Stimulated activated CD8-positive, alpha-beta memory T cell treated with anti-CD3 and anti-CD28 coated beads, Interleukin-4, amount 100 ng/mL, for 4 hours (primary cell): Measurements from ENCODE around the gene GINS2.
A peak's percentile ranks its signal among the peaks of the same experiment; 100 is the strongest.

ENCODE experiments used
- DNase-seq, 2 donors: peaks; one replicate each; pipeline ENCODE4 v3.0.0-alpha.2; 2020; ENCODE audit warnings: low read depth in 2 of 2, low spot score in 1 of 2

Gene GINS2

GRCh38 chr16:85668676-85669424 lies 19.9 kb downstream of the GINS2 start:
- DNase-seq: no peak

- no peak for DNase-seq
Measured at GRCh38 chr16:85667841-85668413, 20.8 kb downstream of the GINS2 start.

- DNase-seq: no peak
Measured at GRCh38 chr16:85667261-85667660, 21.5 kb downstream of the GINS2 start.

DNA sequence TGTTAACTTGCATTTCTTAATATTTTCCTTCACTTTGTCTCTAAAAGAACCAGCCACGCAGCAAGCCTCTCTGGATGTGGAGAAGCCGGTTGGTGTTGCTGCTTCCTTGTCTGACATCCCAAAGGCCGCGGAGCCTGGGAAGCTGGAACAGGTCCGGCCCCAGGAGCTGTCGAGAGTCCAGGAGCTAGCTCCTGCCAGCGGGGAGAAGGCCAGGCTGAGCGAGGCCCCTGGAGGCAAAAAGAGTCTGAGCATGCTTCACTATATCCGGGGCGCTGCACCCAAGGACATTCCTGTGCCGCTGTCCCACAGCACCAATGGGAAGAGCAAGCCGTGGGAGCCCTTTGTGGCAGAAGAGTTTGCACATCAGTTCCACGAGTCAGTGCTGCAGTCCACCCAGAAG lies 22.8 kb downstream of the GINS2 start:
- no peak for DNase-seq

DNA sequence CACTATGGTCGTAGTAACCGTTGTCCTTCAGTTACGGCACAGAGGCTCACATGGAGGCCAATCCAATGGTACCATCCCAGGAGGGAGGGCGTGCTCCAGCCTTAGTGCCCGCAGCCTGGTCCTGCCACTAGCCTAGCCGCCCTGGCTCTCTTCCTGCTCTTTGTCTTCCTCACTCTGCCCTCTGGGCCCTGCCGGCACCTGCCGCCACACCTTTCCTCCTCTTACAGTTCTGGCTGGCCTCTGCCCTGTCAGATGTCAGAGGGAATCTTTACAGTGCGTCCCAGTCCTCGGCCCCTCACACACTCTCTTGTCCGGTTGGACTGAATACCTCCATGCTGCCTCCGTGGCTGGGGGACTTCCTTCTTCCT lies 23.4 kb downstream of the GINS2 start:
- no peak for DNase-seq

- no peak for DNase-seq
Measured at GRCh38 chr16:85664580-85665372, 24.0 kb downstream of the GINS2 start.

DNA sequence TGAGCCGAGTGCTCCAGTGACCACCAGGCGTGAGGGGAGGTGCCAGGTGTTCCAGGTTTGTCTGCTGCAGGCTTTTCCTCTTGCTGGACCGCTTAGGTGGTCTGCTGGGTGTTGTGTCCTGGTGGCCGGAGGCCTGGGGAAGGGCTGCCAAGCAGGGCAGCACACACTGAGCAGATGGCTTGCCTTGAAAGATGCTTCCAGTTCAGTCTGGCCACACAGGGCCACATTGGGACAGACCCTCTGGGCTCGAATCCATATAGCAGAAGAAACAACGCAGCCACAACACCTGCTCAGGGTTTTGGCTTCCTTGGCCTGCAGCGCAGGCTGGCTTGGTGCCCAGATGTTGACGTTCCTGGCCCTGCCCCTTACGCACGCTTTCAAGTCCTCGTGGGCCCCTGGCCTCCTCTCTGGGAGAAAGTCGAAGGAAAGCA lies 24.8 kb downstream of the GINS2 start:
- DNase-seq: no peak

- no peak for DNase-seq
Measured at GRCh38 chr16:85662976-85663830, 25.6 kb downstream of the GINS2 start.

GRCh38 chr16:85662482-85662812 lies 26.3 kb downstream of the GINS2 start:
- no peak for DNase-seq

DNA sequence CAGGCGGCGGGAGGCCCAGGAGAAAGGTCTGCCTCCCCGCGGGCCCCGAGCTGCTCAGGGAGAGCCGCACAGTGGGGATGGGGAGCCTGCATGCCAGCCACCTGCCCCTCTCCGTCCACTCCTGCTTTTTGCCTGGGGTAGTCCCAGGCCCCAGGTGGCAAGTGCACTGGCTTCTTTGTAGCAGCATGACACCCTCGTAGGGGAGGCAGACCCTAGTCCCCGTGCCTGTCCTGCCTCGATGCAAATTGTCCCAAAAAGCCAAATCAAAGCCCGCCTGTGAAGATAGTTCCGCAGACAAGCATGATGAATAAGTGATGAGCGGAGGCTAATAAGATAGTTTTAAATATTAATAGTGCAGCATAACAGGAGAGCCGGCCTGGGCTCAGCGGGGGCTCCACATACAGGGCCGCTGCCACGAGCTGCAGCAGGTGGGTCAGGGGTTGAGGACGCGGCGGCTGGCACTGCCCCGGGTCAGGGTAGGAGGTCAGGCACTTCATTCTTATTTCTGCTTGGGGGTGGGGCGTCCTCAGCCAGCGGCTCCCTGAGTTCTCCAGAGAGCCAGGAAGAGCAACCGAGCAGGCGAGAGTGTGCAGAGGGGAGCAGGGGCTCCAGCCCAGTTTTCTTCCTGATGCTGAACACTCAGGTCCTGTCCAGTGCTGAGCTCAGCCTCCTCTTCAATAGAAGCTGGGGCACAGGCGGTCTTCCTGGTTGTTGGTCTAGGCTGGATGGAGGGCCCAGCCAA lies 26.8 kb downstream of the GINS2 start:
- no peak for DNase-seq

GRCh38 chr16:85660843-85661739 lies 27.7 kb downstream of the GINS2 start:
- DNase-seq: no peak

- peak in 1 of 2 donors; percentile 29 for DNase-seq
Measured at GRCh38 chr16:85659805-85660511, 28.8 kb downstream of the GINS2 start.

DNA sequence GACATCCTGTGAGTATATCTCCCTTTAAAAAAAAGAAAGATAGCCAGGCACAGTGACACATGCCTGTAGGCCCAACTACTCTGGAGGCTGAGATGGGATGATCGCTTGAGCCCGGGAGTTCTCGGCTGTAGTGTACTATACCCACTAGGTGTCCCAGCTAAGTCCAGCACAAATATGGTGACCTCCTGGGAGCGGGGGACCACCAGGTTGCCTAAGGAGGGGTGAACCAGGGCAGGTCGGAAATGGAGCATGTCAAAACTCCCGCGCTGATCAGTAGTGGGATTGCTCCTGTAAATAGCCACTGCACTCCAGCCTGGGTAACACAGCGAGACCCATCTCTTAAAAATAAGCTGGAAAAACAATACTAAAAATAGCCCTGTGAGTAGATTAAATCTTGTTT lies 29.4 kb downstream of the GINS2 start:
- DNase-seq: no peak

GRCh38 chr16:85658504-85659326 lies 30.0 kb downstream of the GINS2 start:
- no peak for DNase-seq

GRCh38 chr16:85657996-85658395 lies 30.8 kb downstream of the GINS2 start:
- DNase-seq: no peak

DNA sequence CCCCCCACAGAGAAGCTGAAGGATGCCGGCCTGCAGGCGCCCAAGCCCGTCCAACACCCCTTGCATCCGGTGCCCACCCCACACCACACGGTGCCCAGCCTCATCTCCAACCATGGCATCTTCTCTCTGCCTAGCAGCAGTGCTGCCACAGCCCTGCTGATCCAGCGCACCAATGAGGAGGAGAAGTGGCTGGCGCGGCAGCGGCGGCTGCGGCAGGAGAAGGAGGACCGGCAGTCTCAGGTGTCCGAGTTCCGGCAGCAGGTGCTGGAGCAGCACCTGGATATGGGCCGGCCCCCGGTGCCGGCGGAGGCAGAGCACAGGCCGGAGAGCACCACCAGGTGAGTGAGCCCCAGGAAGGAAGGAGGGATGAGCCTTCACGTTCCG lies 31.5 kb downstream of the GINS2 start:
- no peak for DNase-seq

GRCh38 chr16:85656351-85657266 lies 32.1 kb downstream of the GINS2 start:
- no peak for DNase-seq
